ENCODE data around the gene NTM.

GRCh38 chr11:131626788-131627187 is 256.4 kb downstream of the NTM start:
- TF ChIP-seq CTCF (optimal IDR thresholded peaks at IDR 0.05 in 1 of 3, IDR thresholded peaks at IDR 0.05 in 1 of 3, conservative IDR thresholded peaks at IDR 0.05 in 1 of 3; ENCODE audit: extremely low read depth in 1 of 3, insufficient read depth in 2 of 3, low read length in 3 of 3) (no peak), EZH2 (IDR thresholded peaks at IDR 0.05; ENCODE audit: low read length) (no peak)
